ENCODE data around the gene ZYG11B. TPM values are rescaled to one million over a fixed set of nuclear protein-coding genes. Genes with fewer than 3 reads are reported as not detected.
"Not testable (repeated sequence)": the region's sequence is repeated elsewhere in the genome, so short reads cannot be mapped to it uniquely, and the experiment has no call there.

Gene ZYG11B
- total RNA-seq, 4 donors from 2014 or later, result 27.5 to 38.5 (median 33.0) TPM

GRCh38 chr1:52727956-52728656 lies 1.9 kb downstream of the ZYG11B start:
- Histone ChIP-seq H3K36me3 (no peaks in the 10 kb centered on the region), H3K27ac (no peak overlapping the region), H3K4me1 (peaks cover 28% of the 10 kb centered on the region), H3K4me3 (peak overlapping the region; percentile 77), H3K9me3 (no peaks in the 10 kb centered on the region), H3K27me3 (no peaks in the 10 kb centered on the region)
- DNase-seq (ENCODE audit: low spot score in 2 of 2), result no peak
- 80% methylated on average over 6 of the region's 6 CpGs for WGBS
- TF ChIP-seq POLR2AphosphoS5 (IDR thresholded peaks at IDR 0.05) (no peak), CTCF (IDR thresholded peaks at IDR 0.05) (no peak), POLR2A (IDR thresholded peaks at IDR 0.05) (no peak), EP300 (IDR thresholded peaks at IDR 0.05) (no peak)

- TF ChIP-seq EP300 (IDR thresholded peaks at IDR 0.05), result no peak
- TF ChIP-seq POLR2A (IDR thresholded peaks at IDR 0.05), result no peak
- TF ChIP-seq POLR2AphosphoS5 (IDR thresholded peaks at IDR 0.05), result no peak
- no peak for TF ChIP-seq CTCF (IDR thresholded peaks at IDR 0.05)
- peaks cover 7% of the 10 kb centered on the region for H3K4me1 ChIP-seq
- H3K4me3 ChIP-seq, result no peak overlapping the region
- no peaks in the 10 kb centered on the region for H3K36me3 ChIP-seq
- WGBS, result 99% methylated on average over 3 of the region's 3 CpGs
- H3K27ac ChIP-seq, result no peak overlapping the region
- no peak for DNase-seq (ENCODE audit: low spot score in 2 of 2)
- H3K9me3 ChIP-seq, result no peaks in the 10 kb centered on the region
- H3K27me3 ChIP-seq, result no peaks in the 10 kb centered on the region
These were observed 7.1 kb downstream of the ZYG11B start for GRCh38 chr1:52733368-52733767.

GRCh38 chr1:52735371-52735770 lies 9.1 kb downstream of the ZYG11B start:
- 93% methylated on average over 9 of the region's 9 CpGs for WGBS
- not testable (repeated sequence) for H3K27me3 ChIP-seq; H3K27ac ChIP-seq; H3K36me3 ChIP-seq; DNase-seq (ENCODE audit: low spot score in 2 of 2); H3K9me3 ChIP-seq; H3K4me1 ChIP-seq; H3K4me3 ChIP-seq

- Histone ChIP-seq H3K27me3 (no peaks in the 10 kb centered on the region), H3K36me3 (no peaks in the 10 kb centered on the region), H3K27ac (no peak overlapping the region), H3K4me3 (no peak overlapping the region), H3K4me1 (no peaks in the 10 kb centered on the region), H3K9me3 (no peaks in the 10 kb centered on the region)
- TF ChIP-seq POLR2AphosphoS5 (IDR thresholded peaks at IDR 0.05) (no peak), POLR2A (IDR thresholded peaks at IDR 0.05) (no peak), EP300 (IDR thresholded peaks at IDR 0.05) (no peak), CTCF (IDR thresholded peaks at IDR 0.05) (no peak)
- WGBS, result 85% methylated on average over 5 of the region's 5 CpGs
- DNase-seq (ENCODE audit: low spot score in 2 of 2), result no peak
These were observed 11.9 kb downstream of the ZYG11B start for GRCh38 chr1:52738148-52738547.

- H3K36me3 ChIP-seq, result no peaks in the 10 kb centered on the region
- DNase-seq (ENCODE audit: low spot score in 2 of 2), result no peak
- TF ChIP-seq EP300 (IDR thresholded peaks at IDR 0.05) (no peak), POLR2A (IDR thresholded peaks at IDR 0.05) (no peak), CTCF (IDR thresholded peaks at IDR 0.05) (no peak), POLR2AphosphoS5 (IDR thresholded peaks at IDR 0.05) (no peak)
- no peaks in the 10 kb centered on the region for H3K9me3 ChIP-seq
- WGBS, result 75% methylated on average over 10 of the region's 10 CpGs
- no peak overlapping the region for H3K4me3 ChIP-seq
- no peak overlapping the region for H3K27ac ChIP-seq
- no peaks in the 10 kb centered on the region for H3K4me1 ChIP-seq
- no peaks in the 10 kb centered on the region for H3K27me3 ChIP-seq
These were observed 12.6 kb downstream of the ZYG11B start for GRCh38 chr1:52738893-52739292.

Data from suprapubic skin (tissue), 4 donors.